HUES48 (cell line): ENCODE results near the gene ABCA7.

Experiments used
- H3K27ac ChIP-seq: one replicate; pipeline ENCODE4 v1.7.0; 2013; ENCODE audit warnings: low read depth, low read length, inconsistent platforms
- H3K27me3 ChIP-seq: 2 replicates; pipeline ENCODE4 v1.6.1; 2013; ENCODE audit warnings: mild to moderate bottlenecking, low read length; ENCODE audit not compliant: control insufficient read depth, insufficient read depth
- H3K36me3 ChIP-seq: 2 replicates; pipeline ENCODE4 v1.6.1; 2013; ENCODE audit warnings: low read length; ENCODE audit not compliant: control insufficient read depth, insufficient read depth
- H3K4me1 ChIP-seq: 2 replicates; pipeline ENCODE4 v1.6.1; 2013; ENCODE audit warnings: mild to moderate bottlenecking, low read length; ENCODE audit not compliant: control insufficient read depth, insufficient read depth
- H3K4me3 ChIP-seq: 2 replicates; pipeline ENCODE4 v1.5.1; 2013; ENCODE audit warnings: mild to moderate bottlenecking, low read depth, low read length
- H3K9ac ChIP-seq: 2 replicates; pipeline ENCODE4 v1.6.1; 2013; ENCODE audit warnings: mild to moderate bottlenecking, low read depth, low read length, moderate library complexity
- H3K9me3 ChIP-seq: 2 replicates; pipeline ENCODE4 v1.6.1; 2013; ENCODE audit warnings: low read length; ENCODE audit not compliant: control insufficient read depth, insufficient read depth

The ABCA7 gene

DNA sequence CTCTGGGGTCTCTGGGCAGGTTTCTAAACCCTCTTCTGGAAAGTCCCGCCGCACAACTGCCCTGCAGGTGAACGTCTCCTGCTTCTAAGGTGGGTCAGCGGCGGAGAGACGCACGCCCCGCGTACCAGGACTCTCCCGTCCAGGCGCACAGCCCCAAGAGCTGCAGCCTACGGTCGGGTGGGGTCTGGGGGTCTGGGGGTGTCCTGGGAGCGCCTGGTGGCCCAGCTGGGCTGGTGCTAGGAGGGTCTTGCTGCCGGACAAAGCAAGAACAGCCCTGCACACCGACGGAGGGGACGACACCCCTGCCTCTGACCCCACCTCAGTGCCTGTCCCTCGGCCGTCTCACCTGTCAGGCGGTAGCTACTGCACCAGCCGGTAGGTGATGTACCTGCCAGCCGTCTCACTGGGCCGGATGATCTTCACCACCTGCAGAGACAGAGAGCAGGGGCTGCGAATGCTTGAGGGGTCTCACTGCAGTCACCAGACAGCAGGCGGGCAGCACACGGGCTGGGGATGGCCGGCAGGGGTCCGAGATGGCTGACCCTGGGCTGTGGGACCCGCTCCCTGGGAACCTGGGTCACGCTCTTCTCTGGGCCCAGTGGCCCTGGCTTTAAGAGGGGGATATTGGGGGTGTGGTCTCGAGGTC, 49.3 kb downstream of the ABCA7 start:
- Histone ChIP-seq H3K36me3 (peaks cover 74% of the 10 kb centered on the region), H3K9ac (no peak overlapping the region), H3K27me3 (no peaks in the 10 kb centered on the region), H3K9me3 (no peaks in the 10 kb centered on the region), H3K4me3 (no peak overlapping the region), H3K27ac (no peak overlapping the region), H3K4me1 (peaks cover 3% of the 10 kb centered on the region; the same call in 1 of the 2 replicates)

DNA sequence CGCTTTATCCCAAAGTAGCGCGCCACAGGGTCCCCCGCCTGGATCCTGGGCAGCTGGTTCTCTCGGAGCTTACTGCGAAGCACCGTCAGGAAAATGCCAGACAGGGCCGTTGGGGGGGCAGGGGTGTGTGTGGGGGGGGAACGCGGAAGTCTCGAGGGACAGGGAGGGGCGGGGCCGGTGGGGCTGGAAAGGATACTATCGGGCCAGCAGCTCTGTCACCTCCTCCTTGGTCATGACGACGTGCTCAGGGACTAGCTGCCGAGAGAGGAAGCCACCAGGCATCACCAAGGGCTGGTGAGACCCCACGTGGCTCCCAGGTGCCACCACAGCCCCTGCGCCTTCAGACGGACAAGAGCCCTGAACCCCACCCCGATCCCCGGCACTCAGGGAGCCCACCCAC, 50.0 kb downstream of the ABCA7 start:
- Histone ChIP-seq H3K4me3 (no peak overlapping the region), H3K9ac (no peak overlapping the region), H3K9me3 (no peaks in the 10 kb centered on the region), H3K36me3 (peaks cover 69% of the 10 kb centered on the region), H3K4me1 (peaks cover 5% of the 10 kb centered on the region; the same call in 1 of the 2 replicates), H3K27me3 (no peaks in the 10 kb centered on the region), H3K27ac (no peak overlapping the region)

DNA sequence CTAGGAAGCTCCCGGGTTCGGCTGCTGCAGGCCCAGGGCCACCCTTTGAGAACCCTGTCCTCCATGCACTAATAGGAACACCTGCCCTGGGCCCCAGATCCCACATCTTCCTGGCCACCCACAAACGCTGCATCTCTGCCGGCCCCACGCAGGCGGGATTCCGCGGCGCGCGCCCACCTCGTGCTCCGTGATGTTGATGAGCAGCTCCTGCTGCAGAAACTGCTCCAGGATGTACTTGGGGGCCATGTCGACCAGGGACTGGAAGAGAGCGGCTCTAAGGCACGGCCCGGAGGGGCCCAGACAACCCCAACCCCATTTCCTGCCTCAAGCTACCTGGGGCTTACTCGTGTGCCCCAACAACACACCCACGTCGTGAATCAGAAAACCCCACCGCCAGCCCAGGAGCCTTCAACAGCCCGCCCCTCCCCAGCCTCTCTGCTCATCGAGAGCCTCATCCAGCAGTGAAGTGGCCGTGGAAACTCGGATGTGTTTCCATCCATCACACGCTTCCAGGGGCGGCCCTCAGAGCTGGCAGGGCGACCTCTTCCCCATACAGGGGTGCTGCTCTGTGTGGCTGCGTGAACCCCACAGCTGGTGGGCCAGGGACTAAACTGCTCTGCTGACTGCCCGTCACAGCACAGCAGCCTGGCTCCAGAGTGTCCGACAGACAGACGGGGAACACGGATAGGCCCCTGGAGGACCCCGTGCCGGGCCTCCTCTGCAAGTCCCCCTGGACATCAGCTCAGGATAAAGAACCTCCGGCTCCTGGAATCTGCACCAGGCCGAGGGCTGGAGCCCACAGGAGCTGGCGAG, 51.0 kb downstream of the ABCA7 start:
- no peak overlapping the region for H3K27ac ChIP-seq
- H3K4me3 ChIP-seq = no peak overlapping the region
- peaks cover 5% of the 10 kb centered on the region; the same call in 1 of the 2 replicates for H3K4me1 ChIP-seq
- H3K27me3 ChIP-seq = no peaks in the 10 kb centered on the region
- H3K9ac ChIP-seq = no peak overlapping the region
- H3K36me3 ChIP-seq = peaks cover 63% of the 10 kb centered on the region
- H3K9me3 ChIP-seq = no peaks in the 10 kb centered on the region

DNA sequence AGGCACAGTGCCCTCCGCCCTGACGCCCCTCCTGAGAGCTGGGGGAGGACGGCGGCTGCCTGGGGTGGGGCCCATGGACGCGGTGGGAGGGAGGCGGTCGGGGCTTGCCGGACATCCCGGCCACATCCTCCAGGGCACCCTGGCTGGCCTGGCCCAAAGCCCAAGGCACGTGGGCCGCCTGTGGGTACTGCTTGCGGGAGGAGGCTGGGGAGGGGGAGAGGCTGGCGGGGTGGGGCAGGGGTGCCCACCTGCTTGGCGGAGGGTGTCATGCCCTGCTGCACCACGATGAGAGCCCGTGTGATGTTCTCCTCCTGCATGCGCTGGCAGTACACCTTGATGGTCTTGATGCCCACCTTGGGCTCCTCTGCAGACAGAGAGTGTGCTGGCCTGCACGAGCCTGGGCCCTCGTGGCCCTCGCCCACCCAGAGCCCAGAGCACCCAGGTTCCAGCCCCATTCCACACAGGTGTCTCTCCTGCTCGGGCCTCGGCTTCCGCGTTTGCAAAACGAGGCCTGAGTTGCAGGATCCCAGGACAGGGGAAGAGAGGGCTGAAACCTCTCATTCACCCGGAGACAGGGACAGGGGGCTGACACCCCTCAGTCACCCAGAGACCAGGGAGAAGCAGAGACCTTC, 51.8 kb downstream of the ABCA7 start:
- no peaks in the 10 kb centered on the region for H3K27me3 ChIP-seq
- no peak overlapping the region for H3K27ac ChIP-seq
- H3K9me3 ChIP-seq = no peaks in the 10 kb centered on the region
- peaks cover 5% of the 10 kb centered on the region; the same call in 1 of the 2 replicates for H3K4me1 ChIP-seq
- H3K4me3 ChIP-seq = no peak overlapping the region
- H3K36me3 ChIP-seq = peaks cover 55% of the 10 kb centered on the region
- H3K9ac ChIP-seq = no peak overlapping the region

DNA sequence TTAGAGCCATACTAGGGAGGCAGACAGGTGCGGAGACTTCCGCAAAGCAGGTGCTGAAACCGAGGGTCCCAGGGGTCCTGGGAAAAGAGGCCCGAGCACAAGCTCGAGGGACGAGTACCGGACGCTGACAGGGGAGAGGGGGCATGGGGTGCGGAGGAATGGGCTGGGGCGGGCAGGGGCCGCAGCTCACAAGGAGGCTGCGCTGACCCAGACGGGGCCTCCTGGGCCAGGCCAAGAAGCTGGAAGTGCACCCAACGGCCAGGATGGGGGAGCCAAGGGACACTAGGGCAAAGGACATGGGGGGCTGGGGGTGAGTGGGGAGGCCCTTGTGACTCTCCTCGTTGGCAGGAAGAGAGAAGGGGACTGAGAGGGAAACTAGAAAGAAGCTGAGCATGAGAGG, 53.4 kb downstream of the ABCA7 start:
- H3K9me3 ChIP-seq = no peaks in the 10 kb centered on the region
- peaks cover 45% of the 10 kb centered on the region for H3K36me3 ChIP-seq
- H3K27me3 ChIP-seq = no peaks in the 10 kb centered on the region
- no peak overlapping the region for H3K9ac ChIP-seq
- H3K27ac ChIP-seq = no peak overlapping the region
- peaks cover 5% of the 10 kb centered on the region; the same call in 1 of the 2 replicates for H3K4me1 ChIP-seq
- 0 out of 2 replicates have a peak overlapping the region, but pooled peaks have one; percentile 95 for H3K4me3 ChIP-seq

DNA sequence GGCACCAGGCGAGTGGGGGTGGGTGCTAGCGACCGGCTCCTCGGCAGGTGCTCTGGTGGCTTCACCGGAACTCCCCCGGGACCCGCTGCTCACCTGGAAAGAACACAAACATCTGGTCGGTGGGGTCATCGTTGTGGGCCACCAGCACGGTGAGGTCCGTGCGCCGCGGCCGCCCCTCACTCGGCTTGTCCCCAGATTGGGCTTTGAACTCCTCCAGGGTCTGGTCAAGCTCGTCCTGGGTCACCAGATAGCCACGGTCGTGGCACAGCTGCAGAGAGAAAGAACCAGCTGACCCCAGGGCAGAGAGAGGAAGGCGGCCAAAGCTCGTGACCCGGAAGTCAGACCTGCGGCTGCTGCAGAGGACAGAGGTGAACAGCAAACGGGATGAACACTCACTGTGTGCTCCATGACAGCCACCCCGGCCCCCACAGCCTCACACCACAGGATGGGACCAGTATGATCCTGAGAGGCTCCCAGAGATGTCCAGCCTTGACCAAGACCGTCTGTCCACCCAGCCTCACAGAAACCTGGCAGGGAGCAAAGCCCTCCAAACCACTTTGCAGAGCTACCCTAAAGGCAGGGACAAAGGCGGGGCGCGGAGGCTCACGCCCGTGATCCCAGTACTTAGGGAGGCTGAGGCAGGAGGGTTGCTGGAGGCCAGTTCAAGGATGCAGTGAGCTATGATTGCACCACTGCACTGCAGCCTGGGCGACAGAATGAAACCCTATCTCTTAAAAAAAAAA, 54.1 kb downstream of the ABCA7 start:
- Histone ChIP-seq H3K4me3 (peak overlapping the region; percentile 95), H3K27ac (no peak overlapping the region), H3K9me3 (no peaks in the 10 kb centered on the region), H3K4me1 (peaks cover 5% of the 10 kb centered on the region; the same call in 1 of the 2 replicates), H3K36me3 (peaks cover 38% of the 10 kb centered on the region), H3K9ac (peak overlapping the region; percentile 70), H3K27me3 (no peaks in the 10 kb centered on the region)

DNA sequence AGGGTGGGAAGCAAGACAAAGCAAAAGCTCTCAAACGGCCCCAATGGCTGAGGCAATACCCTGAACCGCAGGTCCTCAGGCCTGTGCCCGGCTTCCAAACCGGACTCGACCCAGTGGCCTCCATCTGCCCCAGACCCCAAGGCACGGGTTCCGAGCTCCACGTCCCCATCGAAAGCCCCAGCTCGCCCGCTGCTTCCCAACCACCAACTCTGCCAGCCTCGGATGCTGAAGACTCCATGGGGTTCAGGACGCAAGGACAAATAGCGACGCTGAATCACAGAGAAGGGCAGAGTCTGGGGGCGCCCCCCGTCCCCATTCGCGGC, 54.7 kb downstream of the ABCA7 start:
- H3K4me1 ChIP-seq = peaks cover 5% of the 10 kb centered on the region; the same call in 1 of the 2 replicates
- H3K9me3 ChIP-seq = no peaks in the 10 kb centered on the region
- H3K27ac ChIP-seq = peak overlapping the region; percentile 69
- no peaks in the 10 kb centered on the region for H3K27me3 ChIP-seq
- peak overlapping the region; percentile 95 for H3K4me3 ChIP-seq
- peaks cover 32% of the 10 kb centered on the region for H3K36me3 ChIP-seq
- peak overlapping the region; percentile 70 for H3K9ac ChIP-seq

DNA sequence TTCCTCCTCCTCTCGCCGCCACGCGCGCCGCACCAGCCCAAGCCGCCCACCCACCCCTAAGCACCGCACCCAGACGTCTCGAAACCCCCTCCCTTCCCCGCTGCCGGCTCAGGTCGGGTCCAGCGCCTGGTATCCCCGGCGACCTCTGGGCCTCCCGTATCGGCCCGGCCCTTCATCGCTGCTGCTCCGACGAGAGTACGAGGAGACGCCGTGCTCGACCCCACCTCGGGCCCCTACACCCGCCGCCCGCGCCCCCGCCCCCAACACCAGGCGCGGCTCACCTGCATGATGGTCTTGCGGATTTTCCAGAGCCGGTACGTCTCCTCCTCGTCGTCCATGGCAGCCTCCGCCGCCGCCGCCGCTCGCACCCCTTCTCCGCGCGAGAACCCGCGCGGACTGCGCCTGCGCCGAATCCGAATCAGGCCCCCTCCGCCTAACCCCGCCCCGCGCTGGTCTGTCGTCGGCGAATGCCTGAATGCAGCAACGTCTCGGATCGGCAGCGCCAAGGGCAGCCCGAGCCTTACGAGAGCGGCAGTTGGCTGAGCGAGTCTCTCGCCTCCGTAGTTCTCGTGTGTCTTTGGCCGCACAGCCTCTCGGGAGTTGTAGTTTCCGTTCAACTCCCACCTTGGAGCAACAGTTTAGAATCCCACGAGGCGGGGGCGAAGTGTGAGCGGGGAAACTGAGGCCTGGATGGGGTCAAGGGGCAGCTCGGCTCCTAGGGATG, 55.2 kb downstream of the ABCA7 start, which contains the start of gene POLR2E:
Gene POLR2E, minus strand, starts transcription at position 398 of the 724 bp plus-strand sequence. Its CDS starts 60 bp downstream, at position 338.
- peak within 1 kb of the TSS; percentile 70 for H3K9ac ChIP-seq
- no peaks in the 10 kb centered on the region for H3K9me3 ChIP-seq
- H3K36me3 ChIP-seq = peaks cover 31% of the 10 kb centered on the region
- H3K27ac ChIP-seq = peak within 1 kb of the TSS; percentile 69
- H3K4me3 ChIP-seq = peak within 1 kb of the TSS; percentile 95
- H3K4me1 ChIP-seq = peaks cover 5% of the 10 kb centered on the region; the same call in 1 of the 2 replicates
- no peaks in the 10 kb centered on the region for H3K27me3 ChIP-seq

DNA sequence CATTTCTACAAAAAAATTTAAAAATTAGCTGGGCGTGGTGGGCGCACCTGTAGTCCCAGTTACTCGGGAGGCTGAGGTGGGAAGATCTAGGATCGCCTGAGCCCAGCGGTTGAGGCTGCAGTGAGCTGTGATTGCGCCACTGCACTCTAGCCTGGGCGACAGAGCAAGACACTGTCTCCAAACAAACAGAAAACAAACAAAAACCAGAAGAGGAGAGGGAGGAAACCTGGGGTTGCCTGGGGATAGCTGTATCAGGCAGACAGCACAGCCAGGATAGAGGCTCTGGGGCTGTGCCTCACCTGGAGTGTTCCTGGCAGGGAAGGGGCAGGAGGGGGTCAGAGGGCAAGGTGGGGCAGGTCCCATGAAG, 57.9 kb downstream of the ABCA7 start:
- Histone ChIP-seq H3K27me3 (no peaks in the 10 kb centered on the region), H3K36me3 (peaks cover 11% of the 10 kb centered on the region), H3K9me3 (no peaks in the 10 kb centered on the region), H3K27ac (no peak overlapping the region), H3K4me3 (no peak overlapping the region), H3K4me1 (peaks cover 9% of the 10 kb centered on the region), H3K9ac (no peak overlapping the region)
